ENCODE measurements around the gene ATMIN. TPM values are rescaled to one million over a fixed set of nuclear protein-coding genes. Genes with fewer than 3 reads are reported as not detected.

ATMIN gene
- total RNA-seq, 1 experiment from 2014 or later = 46.7 TPM

DNA sequence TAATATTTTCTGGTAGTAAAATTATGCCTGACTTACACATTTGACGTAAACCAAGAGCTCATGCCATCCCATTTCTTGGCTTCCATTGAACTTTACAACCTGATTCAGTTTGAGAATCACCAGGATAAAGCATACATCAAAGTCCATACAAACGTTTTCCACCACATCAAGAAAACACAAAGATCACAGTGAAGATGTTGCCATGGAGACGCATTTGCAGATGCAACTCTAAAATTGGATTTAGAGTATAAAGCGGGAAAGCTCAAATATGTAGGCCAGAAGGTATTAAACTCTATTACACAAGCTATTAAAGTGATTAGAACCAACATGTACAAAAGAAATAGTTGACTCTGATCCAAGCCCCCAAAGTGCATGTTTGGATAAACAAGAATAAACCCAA lies 31.0 kb downstream of the ATMIN start:
- intact Hi-C loops (cut with micrococcal nuclease) = no loop called here
- BruUV-seq (replicated peaks) = no TSS peak
- peaks cover 0 to 4% of the 10 kb centered on the region in 2 experiments; a peak in 2 of 4 replicates for H3K4me1 ChIP-seq (ENCODE audit: control insufficient read depth in 1 of 2, insufficient read depth in 2 of 2, low read length in 2 of 2)
- no peaks in the 10 kb centered on the region for H3K79me2 ChIP-seq (ENCODE audit: insufficient read depth, low read length)
- no peaks in the 10 kb centered on the region for H4K20me1 ChIP-seq (ENCODE audit: insufficient read depth)
- no peak overlapping the region for H2AFZ ChIP-seq (ENCODE audit: low read depth, low read length, poor library complexity, severe bottlenecking)
- no peaks in the 10 kb centered on the region for H3K9me2 ChIP-seq (ENCODE audit: insufficient read depth)
- H3K36me3 ChIP-seq (ENCODE audit: control insufficient read depth in 1 of 2, insufficient read depth in 2 of 2, low read length in 2 of 2) = no peaks in the 10 kb centered on the region
- no peak overlapping the region for H3K4me2 ChIP-seq (ENCODE audit: low read length)
- ChIA-PET CTCF (interaction anchor here (0.9 kb wide), 1 partner anchor 63 kb away, joined by 3 read pairs; no protein-coding TSS in a partner anchor), RAD21 (ENCODE audit: low non-redundant PET in 1 of 2, low total read pairs in 2 of 2, uncharacterized antibody in 2 of 2, unreplicated experiment in 2 of 2) (no interaction called here), POLR2A (no interaction called here)
- H3K9me3 ChIP-seq (ENCODE audit: control insufficient read depth in 1 of 2, insufficient read depth in 1 of 2, low read depth in 1 of 2, low read length in 2 of 2) = no peaks in the 10 kb centered on the region
- H3K9ac ChIP-seq (ENCODE audit: low read length) = no peak overlapping the region
- H3K4me3 ChIP-seq (replicated peaks in 1 of 2; ENCODE audit: low read depth in 1 of 2, low read length in 2 of 2) = no peak overlapping the region
- H3K27me3 ChIP-seq (ENCODE audit: insufficient read depth, low read length) = no peaks in the 10 kb centered on the region
- H3K27ac ChIP-seq (ENCODE audit: low read depth, low read length) = no peak overlapping the region
- TF ChIP-seq EZH2 (IDR thresholded peaks at IDR 0.05) (no peak), MAX (IDR thresholded peaks at IDR 0.05) (no peak), YY1 (IDR thresholded peaks at IDR 0.05; ENCODE audit: extremely low read depth, insufficient replicate concordance, low read depth, low read length) (no peak)
- TF ChIP-seq, protein P1, sequence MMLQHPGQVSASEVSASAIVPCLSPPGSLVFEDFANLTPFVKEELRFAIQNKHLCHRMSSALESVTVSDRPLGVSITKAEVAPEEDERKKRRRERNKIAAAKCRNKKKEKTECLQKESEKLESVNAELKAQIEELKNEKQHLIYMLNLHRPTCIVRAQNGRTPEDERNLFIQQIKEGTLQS (IDR thresholded peaks at IDR 0.05) = no peak
- ATAC-seq (no peak), DNase-seq (ENCODE audit: low read depth, low spot score) (no peak)

- Histone ChIP-seq H3K4me3 (replicated peaks in 1 of 2; ENCODE audit: low read depth in 1 of 2, low read length in 2 of 2) (no peak overlapping the region), H3K9ac (ENCODE audit: low read length) (no peak overlapping the region), H2AFZ (ENCODE audit: low read depth, low read length, poor library complexity, severe bottlenecking) (no peak overlapping the region), H3K4me2 (ENCODE audit: low read length) (no peak overlapping the region), H3K4me1 (ENCODE audit: control insufficient read depth in 1 of 2, insufficient read depth in 2 of 2, low read length in 2 of 2) (peaks cover 0 to 9% of the 10 kb centered on the region in 2 experiments; a peak in 2 of 4 replicates), H3K9me3 (ENCODE audit: control insufficient read depth in 1 of 2, insufficient read depth in 1 of 2, low read depth in 1 of 2, low read length in 2 of 2) (no peaks in the 10 kb centered on the region), H3K27me3 (ENCODE audit: insufficient read depth, low read length) (no peaks in the 10 kb centered on the region), H3K9me2 (ENCODE audit: insufficient read depth) (no peaks in the 10 kb centered on the region), H3K27ac (ENCODE audit: low read depth, low read length) (no peak overlapping the region), H3K79me2 (ENCODE audit: insufficient read depth, low read length) (no peaks in the 10 kb centered on the region), H3K36me3 (ENCODE audit: control insufficient read depth in 1 of 2, insufficient read depth in 2 of 2, low read length in 2 of 2) (no peaks in the 10 kb centered on the region), H4K20me1 (ENCODE audit: insufficient read depth) (no peaks in the 10 kb centered on the region)
- no TSS peak for BruUV-seq (replicated peaks)
- TF ChIP-seq EZH2 (IDR thresholded peaks at IDR 0.05) (no peak), SIN3A (IDR thresholded peaks at IDR 0.05; ENCODE audit: low read depth) (no peak), RAD21 (IDR thresholded peaks at IDR 0.05; ENCODE audit: low read depth) (no peak), CTCF (IDR thresholded peaks at IDR 0.05 in 2 of 3, conservative IDR thresholded peaks at IDR 0.05 in 1 of 3; ENCODE audit: borderline replicate concordance in 1 of 3, insufficient read depth in 1 of 3, low read depth in 2 of 3, low read length in 2 of 3) (no peak)
- TF ChIP-seq, protein P1 (IDR thresholded peaks at IDR 0.05) = no peak
- ChIA-PET CTCF (interaction anchor here (0.9 kb wide), 1 partner anchor 63 kb away, joined by 3 read pairs; no protein-coding TSS in a partner anchor), RAD21 (ENCODE audit: low non-redundant PET in 1 of 2, low total read pairs in 2 of 2, uncharacterized antibody in 2 of 2, unreplicated experiment in 2 of 2) (no interaction called here), POLR2A (no interaction called here)
- ATAC-seq (no peak), DNase-seq (ENCODE audit: low read depth, low spot score) (no peak)
- intact Hi-C loops (cut with micrococcal nuclease) = no loop called here
Measured at GRCh38 chr16:81067166-81067565, 31.5 kb downstream of the ATMIN start.

Measured in HCT116 (cell line).